Measurements from ENCODE around the gene EIF4G3. TPM values are rescaled to one million over a fixed set of nuclear protein-coding genes. Genes with fewer than 3 reads are reported as not detected.

The EIF4G3 gene
- polyA plus RNA-seq, 3 donors: 5.1 to 34.2 (median 5.8) TPM

GRCh38 chr1:21042929-21043605 lies 133.6 kb downstream of the EIF4G3 start:
- Histone ChIP-seq H3K27ac (ENCODE audit: low read depth in 1 of 2, low read length in 2 of 2) (peak overlapping the region in 1 of 2 donors; percentile 24), H3K9me3 (replicated peaks in 1 of 2; ENCODE audit: control insufficient read depth in 1 of 2, insufficient read depth in 1 of 2, low read length in 2 of 2) (no peaks in the 10 kb centered on the region), H3K79me2 (ENCODE audit: insufficient read depth, low read length) (peaks cover 15% of the 10 kb centered on the region), H3K36me3 (replicated peaks in 1 of 2; ENCODE audit: control insufficient read depth in 1 of 2, insufficient read depth in 2 of 2, low read length in 2 of 2) (peaks cover 0 to 36% of the 10 kb centered on the region in 2 donors), H3K27me3 (ENCODE audit: control insufficient read depth in 2 of 2, insufficient read depth in 2 of 2, low read length in 2 of 2) (no peaks in the 10 kb centered on the region), H3K9ac (ENCODE audit: insufficient read depth, low read length, poor library complexity, severe bottlenecking) (no peak overlapping the region), H3K4me2 (replicated peaks; ENCODE audit: extremely low read depth, low read length, poor library complexity, severe bottlenecking) (no peak overlapping the region), H4K20me1 (ENCODE audit: insufficient read depth, low read length) (peaks cover 37% of the 10 kb centered on the region), H3K4me1 (ENCODE audit: control insufficient read depth in 1 of 2, insufficient read depth in 2 of 2, low read length in 2 of 2) (peaks cover 9 to 14% of the 10 kb centered on the region in 2 donors), H2AFZ (ENCODE audit: insufficient read depth, low read depth, low read length, poor library complexity, severe bottlenecking) (no peak overlapping the region), H3K4me3 (replicated peaks in 1 of 3; ENCODE audit: low read depth in 2 of 3, low read length in 3 of 3) (no peak overlapping the region)
- peaks cover 15% of the 10 kb centered on the region for H3K4me1 Mint-ChIP-seq
- intact Hi-C loops (cut with micrococcal nuclease): no loop called here
- DNase-seq: no peak
- peaks cover 0 to 1% (median 0%) of the 10 kb centered on the region in 3 donors for H3K27me3 Mint-ChIP-seq (ENCODE audit: low read depth in 3 of 3)
- H3K36me3 Mint-ChIP-seq: peaks cover 29 to 50% of the 10 kb centered on the region in 2 donors
- TF ChIP-seq CTCF (IDR thresholded peaks at IDR 0.05): no peak
- H3K27ac Mint-ChIP-seq: peak overlapping the region in 2 of 7 donors; percentile 4 to 16
- H3K9me3 Mint-ChIP-seq: no peaks in the 10 kb centered on the region
- WGBS (ENCODE audit: insufficient coverage): no CpG with 5 or more reads among the region's 2 CpGs
- H3K4me3 Mint-ChIP-seq: no peak overlapping the region

- Mint-ChIP-seq H3K27me3 (ENCODE audit: low read depth in 3 of 3) (peaks cover 0 to 1% (median 0%) of the 10 kb centered on the region in 3 donors), H3K4me3 (no peak overlapping the region), H3K36me3 (peaks cover 34 to 49% of the 10 kb centered on the region in 2 donors), H3K4me1 (peaks cover 15% of the 10 kb centered on the region), H3K27ac (peak overlapping the region in 1 of 7 donors; percentile 4), H3K9me3 (peaks cover 0 to under 1% (median 0%) of the 10 kb centered on the region in 7 donors)
- TF ChIP-seq CTCF (IDR thresholded peaks at IDR 0.05): no peak
- intact Hi-C loops (cut with micrococcal nuclease): no loop called here
- Histone ChIP-seq H3K36me3 (replicated peaks in 1 of 2; ENCODE audit: control insufficient read depth in 1 of 2, insufficient read depth in 2 of 2, low read length in 2 of 2) (peaks cover 0 to 27% of the 10 kb centered on the region in 2 donors), H3K4me3 (replicated peaks in 1 of 3; ENCODE audit: low read depth in 2 of 3, low read length in 3 of 3) (no peak overlapping the region), H3K9me3 (replicated peaks in 1 of 2; ENCODE audit: control insufficient read depth in 1 of 2, insufficient read depth in 1 of 2, low read length in 2 of 2) (peaks cover 0 to under 1% of the 10 kb centered on the region in 2 donors), H3K9ac (ENCODE audit: insufficient read depth, low read length, poor library complexity, severe bottlenecking) (no peak overlapping the region), H4K20me1 (ENCODE audit: insufficient read depth, low read length) (peaks cover 44% of the 10 kb centered on the region), H2AFZ (ENCODE audit: insufficient read depth, low read depth, low read length, poor library complexity, severe bottlenecking) (no peak overlapping the region), H3K4me1 (ENCODE audit: control insufficient read depth in 1 of 2, insufficient read depth in 2 of 2, low read length in 2 of 2) (peaks cover 9 to 10% of the 10 kb centered on the region in 2 donors), H3K27me3 (ENCODE audit: control insufficient read depth in 2 of 2, insufficient read depth in 2 of 2, low read length in 2 of 2) (no peaks in the 10 kb centered on the region), H3K79me2 (ENCODE audit: insufficient read depth, low read length) (peaks cover 26% of the 10 kb centered on the region), H3K27ac (ENCODE audit: low read depth in 1 of 2, low read length in 2 of 2) (no peak overlapping the region), H3K4me2 (replicated peaks; ENCODE audit: extremely low read depth, low read length, poor library complexity, severe bottlenecking) (no peak overlapping the region)
- WGBS (ENCODE audit: insufficient coverage): no CpG with 5 or more reads among the region's 2 CpGs
- no peak for DNase-seq
Measured at GRCh38 chr1:21041541-21041940, 135.2 kb downstream of the EIF4G3 start.
